ENCODE results near the gene ERI3. TPM values are rescaled to one million over a fixed set of nuclear protein-coding genes. Genes with fewer than 3 reads are reported as not detected.

Gene ERI3
- total RNA-seq, 1 donor from 2014 or later, result 83.3 TPM

DNA sequence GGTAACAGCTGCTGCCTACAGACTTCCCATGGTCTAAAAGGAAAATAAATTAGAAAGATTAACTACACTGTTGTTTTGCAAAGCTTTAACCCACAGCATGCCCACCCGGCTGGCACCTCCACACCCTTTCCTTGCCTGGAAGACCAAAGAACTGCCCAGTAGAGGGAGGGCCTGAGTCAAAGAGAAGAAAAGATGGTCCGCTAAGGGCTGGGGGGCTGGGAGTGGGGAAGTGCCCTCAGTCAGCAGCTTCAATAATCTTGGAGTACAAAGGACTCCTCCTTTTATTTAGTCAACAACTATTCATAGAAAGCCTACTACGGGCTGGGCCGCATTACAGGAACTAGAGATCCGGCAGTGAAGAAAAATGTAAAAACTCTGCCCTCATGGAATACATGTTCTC is 40.6 kb downstream of the ERI3 start:
- no peak for DNase-seq (ENCODE audit: low read depth, low spot score)
- TF ChIP-seq, protein P1, sequence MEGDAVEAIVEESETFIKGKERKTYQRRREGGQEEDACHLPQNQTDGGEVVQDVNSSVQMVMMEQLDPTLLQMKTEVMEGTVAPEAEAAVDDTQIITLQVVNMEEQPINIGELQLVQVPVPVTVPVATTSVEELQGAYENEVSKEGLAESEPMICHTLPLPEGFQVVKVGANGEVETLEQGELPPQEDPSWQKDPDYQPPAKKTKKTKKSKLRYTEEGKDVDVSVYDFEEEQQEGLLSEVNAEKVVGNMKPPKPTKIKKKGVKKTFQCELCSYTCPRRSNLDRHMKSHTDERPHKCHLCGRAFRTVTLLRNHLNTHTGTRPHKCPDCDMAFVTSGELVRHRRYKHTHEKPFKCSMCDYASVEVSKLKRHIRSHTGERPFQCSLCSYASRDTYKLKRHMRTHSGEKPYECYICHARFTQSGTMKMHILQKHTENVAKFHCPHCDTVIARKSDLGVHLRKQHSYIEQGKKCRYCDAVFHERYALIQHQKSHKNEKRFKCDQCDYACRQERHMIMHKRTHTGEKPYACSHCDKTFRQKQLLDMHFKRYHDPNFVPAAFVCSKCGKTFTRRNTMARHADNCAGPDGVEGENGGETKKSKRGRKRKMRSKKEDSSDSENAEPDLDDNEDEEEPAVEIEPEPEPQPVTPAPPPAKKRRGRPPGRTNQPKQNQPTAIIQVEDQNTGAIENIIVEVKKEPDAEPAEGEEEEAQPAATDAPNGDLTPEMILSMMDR (conservative IDR thresholded peaks at IDR 0.05), result peak; percentile 27
- Mint-ChIP-seq H3K27me3 (ENCODE audit: low read depth) (no peaks in the 10 kb centered on the region), H3K36me3 (ENCODE audit: low read depth) (peaks cover 9% of the 10 kb centered on the region), H3K9me3 (no peaks in the 10 kb centered on the region), H3K4me1 (peaks cover 36% of the 10 kb centered on the region), H3K27ac (ENCODE audit: unreplicated experiment) (no peak overlapping the region), H3K4me3 (no peak overlapping the region)

GRCh38 chr1:44313265-44313918 is 41.7 kb downstream of the ERI3 start:
- no peak overlapping the region for H3K4me3 Mint-ChIP-seq
- H3K27me3 Mint-ChIP-seq (ENCODE audit: low read depth), result no peaks in the 10 kb centered on the region
- TF ChIP-seq, protein P1 (conservative IDR thresholded peaks at IDR 0.05), result no peak
- H3K9me3 Mint-ChIP-seq, result no peaks in the 10 kb centered on the region
- no peak overlapping the region for H3K27ac Mint-ChIP-seq (ENCODE audit: unreplicated experiment)
- peaks cover 36% of the 10 kb centered on the region for H3K4me1 Mint-ChIP-seq
- H3K36me3 Mint-ChIP-seq (ENCODE audit: low read depth), result peaks cover 7% of the 10 kb centered on the region
- DNase-seq (ENCODE audit: low read depth, low spot score), result no peak

DNA sequence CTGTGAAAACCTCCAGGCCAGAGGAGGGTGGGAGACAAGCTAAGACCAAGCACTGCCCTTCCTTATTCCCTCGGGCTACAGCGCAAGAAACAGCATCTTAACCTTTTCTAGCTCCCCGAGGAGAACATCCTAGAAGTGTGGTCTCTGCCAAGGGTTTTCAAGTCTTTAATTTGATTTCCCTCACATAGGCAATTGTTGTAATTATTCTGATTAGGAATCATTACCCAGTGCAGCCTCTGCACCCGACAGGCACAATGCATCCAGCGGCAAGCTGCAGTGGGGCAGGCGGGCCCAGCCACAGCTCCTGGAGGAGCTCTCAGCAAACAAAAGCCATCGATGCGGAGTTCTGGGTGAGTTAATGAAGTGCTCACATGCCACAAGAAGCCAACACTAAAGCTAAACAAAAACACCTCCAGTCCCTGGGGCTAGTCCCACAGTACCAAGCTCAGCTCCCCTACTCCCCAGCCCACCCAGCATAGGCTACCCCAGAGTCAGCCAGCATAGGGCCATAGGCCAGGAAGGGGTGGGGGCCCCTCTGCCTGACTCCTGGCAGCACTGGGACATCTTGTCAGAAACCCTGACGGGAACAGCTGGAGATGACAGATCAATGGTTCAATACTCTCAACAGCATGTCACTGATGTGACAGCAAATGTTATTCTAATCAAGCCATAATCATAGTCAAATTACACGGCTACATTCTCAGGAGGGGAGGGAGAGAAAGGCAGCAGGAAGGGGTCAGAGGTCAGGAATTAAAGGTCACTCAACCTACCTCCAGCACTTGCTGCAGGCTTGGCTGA is 42.5 kb downstream of the ERI3 start:
- DNase-seq (ENCODE audit: low read depth, low spot score), result no peak
- no peak overlapping the region for H3K4me3 Mint-ChIP-seq
- peaks cover 5% of the 10 kb centered on the region for H3K36me3 Mint-ChIP-seq (ENCODE audit: low read depth)

GRCh38 chr1:44310006-44310405 is 45.1 kb downstream of the ERI3 start:
- peaks cover 10% of the 10 kb centered on the region for H3K36me3 Mint-ChIP-seq (ENCODE audit: low read depth)
- no peak for DNase-seq (ENCODE audit: low read depth, low spot score)
- no peak overlapping the region for H3K27ac Mint-ChIP-seq (ENCODE audit: unreplicated experiment)
- TF ChIP-seq, protein P1 (conservative IDR thresholded peaks at IDR 0.05), result no peak
- H3K4me3 Mint-ChIP-seq, result no peak overlapping the region
- H3K4me1 Mint-ChIP-seq, result peaks cover 18% of the 10 kb centered on the region
- H3K9me3 Mint-ChIP-seq, result no peaks in the 10 kb centered on the region
- H3K27me3 Mint-ChIP-seq (ENCODE audit: low read depth), result no peaks in the 10 kb centered on the region

More for the DNA sequence above, 42.5 kb downstream of the ERI3 start:
- TF ChIP-seq, protein P1 (conservative IDR thresholded peaks at IDR 0.05), result no peak
- no peaks in the 10 kb centered on the region for H3K9me3 Mint-ChIP-seq
- no peaks in the 10 kb centered on the region for H3K27me3 Mint-ChIP-seq (ENCODE audit: low read depth)
- H3K27ac Mint-ChIP-seq (ENCODE audit: unreplicated experiment), result peak overlapping the region; percentile 5
- peaks cover 32% of the 10 kb centered on the region for H3K4me1 Mint-ChIP-seq

DNA sequence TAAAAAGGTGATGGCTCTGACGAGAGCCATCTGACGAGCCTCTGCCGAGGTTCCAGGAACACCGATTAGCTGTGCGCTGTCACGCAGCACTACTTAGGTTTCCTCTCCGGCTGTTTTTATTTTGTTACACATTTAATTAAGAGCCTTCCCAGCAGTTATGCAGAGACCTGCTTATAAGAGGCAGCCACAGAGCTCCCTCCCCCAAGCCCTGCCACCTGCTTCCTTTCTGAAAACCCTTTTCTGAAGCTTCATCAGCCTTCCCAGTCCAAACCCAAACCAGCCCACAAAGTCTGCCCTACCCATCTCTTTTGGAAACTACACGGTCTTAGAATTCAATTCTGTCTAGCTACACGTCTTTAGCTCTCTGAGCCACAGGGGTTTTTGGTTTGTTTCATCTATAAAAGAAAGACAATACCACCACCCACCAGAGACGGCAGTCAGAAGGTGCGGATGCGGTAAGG is 49.1 kb downstream of the ERI3 start:
- no peak overlapping the region for H3K27ac Mint-ChIP-seq (ENCODE audit: unreplicated experiment)
- DNase-seq (ENCODE audit: low read depth, low spot score), result no peak
- TF ChIP-seq, protein P1 (conservative IDR thresholded peaks at IDR 0.05), result no peak
- H3K9me3 Mint-ChIP-seq, result no peaks in the 10 kb centered on the region
- peaks cover 11% of the 10 kb centered on the region for H3K4me1 Mint-ChIP-seq
- no peak overlapping the region for H3K4me3 Mint-ChIP-seq
- peaks cover 15% of the 10 kb centered on the region for H3K36me3 Mint-ChIP-seq (ENCODE audit: low read depth)
- H3K27me3 Mint-ChIP-seq (ENCODE audit: low read depth), result no peaks in the 10 kb centered on the region
